Liver (tissue), 9 donors: ENCODE measurements around the gene DIP2C. TPM values are rescaled to one million over a fixed set of nuclear protein-coding genes. Genes with fewer than 3 reads are reported as not detected.

Experiments used
- DNase-seq: peaks from one replicate; pipeline ENCODE4 v3.0.0-alpha.2; 2017; ENCODE audit warnings: low spot score
- H3K27ac ChIP-seq, 2 donors: one replicate each; pipeline ENCODE4 v1.7.0; 2013; ENCODE audit warnings: inconsistent platforms in 2 of 2, low read length in 2 of 2, control low read depth in 1 of 2, low read depth in 1 of 2, mild to moderate bottlenecking in 1 of 2
- H3K27me3 ChIP-seq, 4 donors: one replicate each; pipeline versions ENCODE4 v1.6.1 to v1.7.0; 2013; ENCODE audit warnings: low read length in 3 of 4, inconsistent platforms in 1 of 4, mild to moderate bottlenecking in 1 of 4, moderate library complexity in 1 of 4; ENCODE audit not compliant: control insufficient read depth in 4 of 4, insufficient read depth in 4 of 4
- H3K36me3 ChIP-seq, 4 donors: one replicate each; pipeline versions ENCODE4 v1.6.1 to v1.7.0; 2013; ENCODE audit warnings: low read length in 3 of 4, mild to moderate bottlenecking in 3 of 4, low read depth in 1 of 4, moderate library complexity in 1 of 4; ENCODE audit not compliant: control insufficient read depth in 4 of 4, insufficient read depth in 3 of 4
- H3K4me1 ChIP-seq, 4 donors: one replicate each; pipeline versions ENCODE4 v1.6.1 to v1.7.0; 2013; ENCODE audit warnings: low read length in 3 of 4, mild to moderate bottlenecking in 3 of 4, moderate library complexity in 1 of 4; ENCODE audit not compliant: control insufficient read depth in 4 of 4, insufficient read depth in 4 of 4
- H3K4me3 ChIP-seq, 3 donors: one replicate each; pipeline versions ENCODE4 v1.6.1 to v1.7.0; 2013; ENCODE audit warnings: low read length in 3 of 3, control low read depth in 1 of 3, low read depth in 1 of 3, mild to moderate bottlenecking in 1 of 3
- H3K9ac ChIP-seq, 2 donors: one replicate each; pipeline ENCODE4 v1.7.0; 2013; ENCODE audit warnings: low read length in 2 of 2, mild to moderate bottlenecking in 2 of 2, moderate library complexity in 2 of 2, control low read depth in 1 of 2, low read depth in 1 of 2
- H3K9me3 ChIP-seq, 4 donors: one replicate each; pipeline versions ENCODE4 v1.6.1 to v1.7.0; 2013; ENCODE audit warnings: low read length in 3 of 4; ENCODE audit not compliant: control insufficient read depth in 4 of 4
- ATF3 ChIP-seq: IDR thresholded peaks from 2 replicates; pipeline ENCODE4 v1.6.1; 2016; ENCODE audit warnings: antibody characterized with exemption
- CTCF ChIP-seq: fragments of 150-350 bp; IDR thresholded peaks from 2 replicates; pipeline ENCODE4 v1.5.1; 2017; ENCODE audit warnings: improper control_type of control experiment, low read depth, low read length; ENCODE audit not compliant: missing input control
- EGR1 ChIP-seq, 2 donors: IDR thresholded peaks; 2 replicates each; pipeline ENCODE4 v1.6.1; 2016 to 2018; ENCODE audit warnings: antibody characterized with exemption in 2 of 2, low read depth in 2 of 2
- FOXA1 ChIP-seq: IDR thresholded peaks from 2 replicates; pipeline ENCODE4 v1.6.1; 2016; ENCODE audit warnings: antibody characterized with exemption
- FOXA2 ChIP-seq: IDR thresholded peaks from 2 replicates; pipeline ENCODE4 v1.6.1; 2016; ENCODE audit warnings: antibody characterized with exemption
- GABPA ChIP-seq, 2 donors: IDR thresholded peaks in 1 of 2; conservative IDR thresholded peaks in 1 of 2; 2 replicates each; pipeline ENCODE4 v1.6.1; 2016; ENCODE audit warnings: antibody characterized with exemption in 2 of 2, mild to moderate bottlenecking in 1 of 2, moderate library complexity in 1 of 2
- HNF4A ChIP-seq, 2 donors: conservative IDR thresholded peaks; 2 replicates each; pipeline ENCODE4 v1.6.1; 2016; ENCODE audit warnings: antibody characterized with exemption in 2 of 2, mild to moderate bottlenecking in 2 of 2
- HNF4G ChIP-seq: IDR thresholded peaks from 2 replicates; pipeline ENCODE4 v1.6.1; 2016; ENCODE audit warnings: antibody characterized with exemption
- JUND ChIP-seq, 2 donors: IDR thresholded peaks; 2 replicates each; pipeline ENCODE4 v1.6.1; 2016; ENCODE audit warnings: antibody characterized with exemption in 2 of 2
- MAX ChIP-seq: IDR thresholded peaks from 2 replicates; pipeline ENCODE4 v1.6.1; 2016; ENCODE audit warnings: antibody characterized with exemption
- NR2F2 ChIP-seq: IDR thresholded peaks from 2 replicates; pipeline ENCODE4 v1.6.1; 2016; ENCODE audit warnings: antibody characterized with exemption
- RAD21 ChIP-seq, 2 donors: IDR thresholded peaks; 2 replicates each; pipeline ENCODE4 v1.6.1; 2016; ENCODE audit warnings: antibody characterized with exemption in 2 of 2, mild to moderate bottlenecking in 2 of 2
- REST ChIP-seq: IDR thresholded peaks from 2 replicates; pipeline ENCODE4 v1.6.1; 2016; ENCODE audit warnings: antibody characterized with exemption, mild to moderate bottlenecking
- RXRA ChIP-seq, 2 donors: IDR thresholded peaks; 2 replicates each; pipeline ENCODE4 v1.6.1; 2017 to 2018; ENCODE audit warnings: antibody characterized with exemption in 2 of 2, mild to moderate bottlenecking in 1 of 2
- SP1 ChIP-seq: IDR thresholded peaks from 2 replicates; pipeline ENCODE4 v1.6.1; 2018; ENCODE audit warnings: antibody characterized with exemption, mild to moderate bottlenecking
- TAF1 ChIP-seq: conservative IDR thresholded peaks from 2 replicates; pipeline ENCODE4 v1.6.1; 2016; ENCODE audit warnings: antibody characterized with exemption, mild to moderate bottlenecking
- YY1 ChIP-seq: IDR thresholded peaks from 2 replicates; pipeline ENCODE4 v1.6.1; 2016; ENCODE audit warnings: antibody characterized with exemption, mild to moderate bottlenecking
- ZBTB33 ChIP-seq: IDR thresholded peaks from 2 replicates; pipeline ENCODE4 v1.6.1; 2016; ENCODE audit warnings: antibody characterized with exemption
- WGBS: extraction: QIAGEN DNeasy Blood & Tissue Kit; methylation state at CpG from one replicate; pipeline ENCODE4 v1.1.7; 2013; 5-methylcytosine and 5-hydroxymethylcytosine counted together
- polyA plus RNA-seq, 2 donors: library from polyadenylated mRNA; stranded (reverse) in 1 of 2; unstranded in 1 of 2; fragments of 200-250 nt in 1 of 2; fragments of >200 nt in 1 of 2; fragmentation: Nextera tagmentation in 1 of 2; extraction: Ambion mirVana in 1 of 2; gene quantifications; one replicate each; pipeline versions ENCODE4 v1.2.1 to v1.2.3, GENCODE V29; 2013 to 2015
- total RNA-seq, 2 donors: library from RNA; depleted of rRNA; stranded (reverse); fragments of >200 nt; gene quantifications; one replicate each; pipeline ENCODE4 v1.2.3, GENCODE V29; 2014
- donor health status: healthy.
- donor health status: healthy.
- donor health status: healthy.
- donor health status: healthy.
- donor health status: healthy.

Gene DIP2C
- total and polyA plus RNA-seq, 4 donors: 4.2 to 12.2 (median 5.7) TPM

GRCh38 chr10:504121-504611 lies 185.3 kb downstream of the DIP2C start:
- Histone ChIP-seq H3K4me3 (no peak overlapping the region), H3K27ac (no peak overlapping the region), H3K36me3 (no peaks in the 10 kb centered on the region), H3K4me1 (no peaks in the 10 kb centered on the region), H3K27me3 (no peaks in the 10 kb centered on the region), H3K9me3 (no peaks in the 10 kb centered on the region), H3K9ac (no peak overlapping the region)
- no peak for DNase-seq
- WGBS: 96% methylated on average over 17 of the region's 17 CpGs
- TF ChIP-seq FOXA1 (no peak), HNF4A (conservative IDR thresholded peaks at IDR 0.05) (no peak), SP1 (no peak), TAF1 (no peak), YY1 (no peak), FOXA2 (no peak), NR2F2 (no peak), CTCF (no peak), REST (no peak), MAX (no peak), GABPA (IDR thresholded peaks at IDR 0.05 in 1 of 2, conservative IDR thresholded peaks at IDR 0.05 in 1 of 2) (no peak), JUND (IDR thresholded peaks at IDR 0.05) (no peak), RXRA (IDR thresholded peaks at IDR 0.05) (no peak), RAD21 (IDR thresholded peaks at IDR 0.05) (no peak), HNF4G (no peak), ZBTB33 (no peak), EGR1 (IDR thresholded peaks at IDR 0.05; ENCODE audit: low read depth in 2 of 2) (no peak)

- 65% methylated on average over 8 of the region's 8 CpGs for WGBS
- no peaks in the 10 kb centered on the region for H3K36me3 ChIP-seq
- H3K9me3 ChIP-seq: no peaks in the 10 kb centered on the region
- H3K4me3 ChIP-seq: no peak overlapping the region
- H3K9ac ChIP-seq: no peak overlapping the region
- no peak overlapping the region for H3K27ac ChIP-seq
- H3K27me3 ChIP-seq: no peaks in the 10 kb centered on the region
- DNase-seq: no peak
- H3K4me1 ChIP-seq: no peaks in the 10 kb centered on the region
- TF ChIP-seq YY1 (no peak), REST (no peak), RAD21 (IDR thresholded peaks at IDR 0.05) (no peak), ATF3 (no peak), GABPA (IDR thresholded peaks at IDR 0.05 in 1 of 2, conservative IDR thresholded peaks at IDR 0.05 in 1 of 2) (no peak), SP1 (no peak), HNF4A (conservative IDR thresholded peaks at IDR 0.05) (no peak), RXRA (IDR thresholded peaks at IDR 0.05) (no peak), MAX (no peak), CTCF (no peak), FOXA2 (no peak), TAF1 (no peak)
These were observed 187.9 kb downstream of the DIP2C start for GRCh38 chr10:501596-501995.
